NCI-H2171 treated with DMSO at 0.1 percent for 48 hours (cell line): ENCODE data around the gene COL15A1.

Experiments used
- DNase-seq: peaks from one replicate; lab custom pipeline; 2025; lab: John Stamatoyannopoulos, UW

COL15A1 gene

DNA sequence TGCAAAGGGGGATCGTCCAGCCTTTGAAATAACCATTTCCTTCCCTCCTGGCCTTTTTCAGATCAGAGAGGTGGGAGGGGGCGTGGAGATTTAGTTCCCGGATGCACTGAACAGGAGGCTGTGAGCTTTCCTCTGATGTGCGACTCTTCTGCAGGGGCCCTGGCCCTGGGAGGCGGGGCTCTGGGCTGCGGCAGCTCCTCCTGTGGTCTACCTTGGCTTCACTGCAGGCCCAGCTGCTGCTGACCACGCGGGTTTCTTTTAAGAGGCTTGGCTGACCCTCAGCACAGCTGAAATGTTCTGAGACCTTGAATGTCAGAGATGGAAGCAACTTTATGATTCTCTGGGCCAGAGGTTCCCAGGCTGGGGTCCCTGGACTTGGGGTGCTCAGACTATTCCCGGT is 27.0 kb upstream of the COL15A1 start:
- DNase-seq = no peak

DNA sequence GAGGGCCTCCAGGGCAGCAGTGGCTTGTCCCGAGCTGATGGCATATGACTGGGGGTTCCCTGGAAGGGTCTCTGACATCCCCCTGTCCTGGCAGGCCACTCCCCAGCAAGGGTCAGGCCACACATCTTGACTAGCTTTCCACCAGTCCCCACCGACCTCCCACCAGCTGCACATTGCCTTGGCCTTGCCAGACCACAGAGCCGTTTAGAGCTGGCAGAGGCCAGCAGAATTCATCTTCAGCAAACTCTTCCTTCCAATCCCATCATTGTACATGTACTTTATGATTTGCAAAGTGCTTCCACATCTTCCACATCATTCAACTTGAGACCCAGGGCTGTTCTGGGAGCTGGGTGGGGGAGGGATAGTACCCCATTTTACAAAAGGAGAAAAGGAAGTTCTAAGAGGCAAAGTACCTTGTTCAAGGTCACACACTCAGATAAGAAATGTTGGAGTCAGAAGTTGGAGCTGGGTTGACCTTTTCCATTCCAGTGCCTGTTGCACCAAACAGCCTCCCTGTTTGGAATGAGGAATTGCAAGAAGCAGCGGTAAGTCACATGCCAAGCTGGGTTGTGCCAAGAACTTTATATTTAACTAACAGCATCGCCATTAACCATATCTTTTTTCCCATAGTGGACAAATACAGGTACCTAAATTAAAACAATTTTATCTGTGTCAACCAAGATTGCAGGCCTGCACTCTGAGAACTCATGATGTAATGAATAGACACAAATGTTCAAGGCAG is 25.8 kb upstream of the COL15A1 start:
- no peak for DNase-seq

DNA sequence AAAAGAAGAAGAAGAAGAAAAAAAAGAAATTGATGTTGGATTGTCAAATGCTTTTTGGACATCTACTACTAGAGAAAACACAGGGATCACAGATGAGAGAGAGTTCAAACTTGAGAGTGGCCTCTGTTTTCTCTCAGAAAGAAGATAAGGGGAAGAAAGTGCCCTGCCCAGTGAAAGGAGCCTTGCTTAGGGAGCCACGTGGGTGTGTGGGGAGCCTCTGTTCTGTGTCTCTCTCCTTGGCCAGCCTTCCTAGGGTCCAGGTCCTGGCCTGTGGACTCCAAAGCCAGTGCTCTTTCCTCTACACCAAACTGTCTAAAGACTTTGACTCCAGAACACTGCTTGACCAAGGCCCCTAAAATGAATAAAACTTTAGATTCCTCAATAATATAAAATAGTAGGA is 22.0 kb upstream of the COL15A1 start:
- DNase-seq = no peak

GRCh38 chr9:98922721-98923435 is 20.8 kb upstream of the COL15A1 start:
- no peak for DNase-seq

GRCh38 chr9:98923451-98924123 is 20.1 kb upstream of the COL15A1 start:
- DNase-seq = no peak

GRCh38 chr9:98924946-98925820 is 18.5 kb upstream of the COL15A1 start:
- DNase-seq = no peak

GRCh38 chr9:98925956-98926355 is 17.8 kb upstream of the COL15A1 start:
- DNase-seq = no peak

DNA sequence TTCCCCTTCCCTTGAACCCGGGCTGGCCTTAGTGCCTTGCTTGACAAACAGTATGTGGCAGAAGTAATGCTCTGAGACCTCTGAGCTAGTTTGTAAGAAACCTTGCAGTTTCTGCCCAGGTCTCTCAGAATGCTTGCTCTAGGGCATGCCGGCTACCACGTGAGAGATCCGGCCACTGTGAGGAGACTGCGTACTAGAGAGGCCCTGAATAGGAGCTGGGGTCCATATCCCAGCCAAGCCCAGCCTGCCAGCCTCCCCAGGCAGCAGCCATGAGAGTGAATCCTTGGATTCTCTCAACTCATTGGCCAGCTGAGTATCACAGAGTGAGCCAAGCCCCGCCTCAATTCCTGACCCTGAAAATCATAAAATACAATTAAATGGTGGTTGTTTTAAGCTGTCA is 16.0 kb upstream of the COL15A1 start:
- no peak for DNase-seq

- DNase-seq = no peak
Observed at GRCh38 chr9:98929071-98929470, 14.6 kb upstream of the COL15A1 start.

GRCh38 chr9:98929895-98930341 is 13.8 kb upstream of the COL15A1 start:
- no peak for DNase-seq

GRCh38 chr9:98930792-98931191 is 12.9 kb upstream of the COL15A1 start:
- no peak for DNase-seq

GRCh38 chr9:98931600-98932389 is 11.9 kb upstream of the COL15A1 start:
- DNase-seq = no peak

DNA sequence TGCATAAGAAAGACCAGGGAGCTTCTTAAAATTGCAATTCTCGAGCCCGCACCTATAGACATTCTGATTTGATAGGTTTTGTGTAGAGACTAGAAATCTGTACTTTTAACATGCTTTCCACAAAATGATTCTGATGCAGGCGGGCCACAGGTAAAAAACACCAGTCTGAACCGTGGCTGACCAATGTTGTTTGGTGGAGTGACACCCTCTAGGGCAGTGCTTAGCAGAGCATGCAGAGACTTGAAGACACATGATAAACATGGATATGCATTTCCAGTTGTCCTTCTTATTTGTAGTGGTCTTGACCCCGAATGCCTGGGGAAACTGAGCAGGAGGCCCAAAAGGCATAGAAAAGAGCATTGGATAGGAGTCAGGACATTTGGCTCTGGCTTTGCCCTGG is 10.5 kb upstream of the COL15A1 start:
- DNase-seq = no peak

GRCh38 chr9:98933890-98934289 is 9.8 kb upstream of the COL15A1 start:
- no peak for DNase-seq

DNA sequence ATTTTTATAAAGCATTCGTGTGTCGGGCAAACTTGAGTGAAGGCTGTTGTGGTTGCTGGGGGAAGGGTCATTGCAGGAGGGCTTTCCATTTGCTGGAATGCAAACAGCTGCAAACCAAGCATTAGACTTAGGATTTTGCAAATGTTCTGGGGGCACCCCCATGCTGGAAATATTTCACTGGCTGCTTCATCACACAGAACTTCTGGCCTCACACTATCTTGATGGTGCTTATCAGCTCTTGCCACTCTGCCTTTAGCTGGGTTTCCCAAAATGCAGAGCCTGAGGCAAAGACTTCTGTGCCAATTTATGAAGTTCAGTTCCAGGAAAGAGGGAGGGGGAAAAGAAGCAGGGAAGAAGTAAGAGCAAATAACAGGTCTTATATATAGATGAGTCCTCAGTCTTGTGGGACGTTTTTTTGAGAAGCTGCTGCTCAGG is 8.6 kb upstream of the COL15A1 start:
- no peak for DNase-seq

DNA sequence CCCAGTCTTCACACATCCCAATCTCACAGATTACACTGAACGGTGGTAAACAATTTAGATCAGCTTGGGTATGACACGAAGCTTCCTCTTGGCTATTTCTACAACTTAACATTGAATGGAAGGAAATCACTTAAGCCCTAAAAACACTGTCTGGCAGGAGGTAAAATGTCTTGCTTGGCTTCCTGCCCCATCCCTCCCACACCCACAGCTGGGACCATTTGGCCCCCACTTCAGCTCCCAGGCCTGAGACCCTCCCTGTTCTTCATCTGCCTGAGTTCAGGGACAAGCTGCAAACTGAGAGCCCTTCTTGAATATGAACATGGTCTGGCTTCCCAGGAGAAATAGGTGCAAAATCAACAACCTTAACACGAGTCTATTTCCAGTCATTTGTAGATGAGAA is 3.4 kb upstream of the COL15A1 start:
- DNase-seq = no peak

DNA sequence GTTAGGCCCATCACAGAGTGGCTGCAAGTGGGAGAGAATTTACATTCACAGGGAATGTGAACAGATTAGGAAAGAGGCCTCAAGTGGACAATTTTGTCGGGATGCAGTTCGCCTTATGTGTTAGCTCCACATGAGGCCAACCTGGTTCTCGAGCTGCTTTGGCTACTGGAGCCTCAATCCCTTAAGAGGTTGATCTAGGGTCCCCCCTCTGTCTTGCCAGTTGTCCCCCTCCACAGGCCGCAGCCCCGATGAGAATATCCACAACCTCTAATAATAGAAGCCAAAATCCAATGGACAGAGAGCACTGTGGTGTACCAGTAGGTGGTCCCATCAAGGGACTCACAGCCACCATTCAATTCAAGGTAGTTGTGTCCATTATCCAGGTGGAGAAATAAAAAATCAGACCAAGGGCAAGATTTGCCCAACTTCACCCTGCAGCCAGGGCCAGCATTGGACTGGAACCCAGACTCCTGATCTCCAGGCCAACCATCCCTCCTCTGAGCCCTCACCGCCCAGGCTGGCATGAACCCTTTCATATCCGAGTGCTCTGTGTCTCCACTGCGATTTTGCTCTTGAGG is 1.7 kb upstream of the COL15A1 start:
- DNase-seq = no peak

DNA sequence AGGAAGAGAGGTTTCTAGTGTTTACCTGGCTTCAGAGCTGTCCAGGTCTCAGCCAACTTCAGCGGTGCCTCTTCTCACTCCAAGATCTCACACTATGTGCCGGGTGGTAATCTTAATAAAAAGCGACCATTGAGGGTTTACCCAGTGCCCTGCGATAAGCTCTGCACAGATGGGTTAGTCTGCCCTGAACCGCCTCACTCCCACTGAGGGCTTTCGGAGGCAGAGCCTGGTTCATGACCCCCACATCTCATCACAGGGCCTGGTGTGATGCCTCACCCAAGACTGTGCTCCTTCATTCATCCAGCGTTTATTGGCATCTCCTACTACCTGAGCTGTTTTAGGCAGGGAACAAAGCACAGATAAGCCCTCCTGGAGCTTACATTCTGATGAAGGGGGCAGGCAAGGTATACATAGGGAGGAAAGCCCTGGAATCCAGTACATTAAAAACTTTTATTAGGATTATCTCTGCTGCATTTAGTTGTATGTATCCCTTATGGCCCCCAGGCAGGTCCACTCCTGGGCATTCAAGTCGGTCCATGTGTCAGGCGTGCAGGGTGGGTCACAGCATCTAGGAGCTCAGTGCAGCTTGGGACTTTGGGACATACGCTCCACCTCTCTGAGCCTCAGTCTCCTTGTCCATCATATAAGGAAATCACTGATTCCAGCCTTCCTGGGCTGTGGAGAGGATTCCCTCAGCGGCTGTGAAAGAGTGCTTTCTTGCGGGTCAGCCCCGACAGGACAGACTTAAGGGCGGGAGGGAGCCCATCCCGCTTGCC is 613 bp upstream of the COL15A1 start:
- no peak for DNase-seq

DNA sequence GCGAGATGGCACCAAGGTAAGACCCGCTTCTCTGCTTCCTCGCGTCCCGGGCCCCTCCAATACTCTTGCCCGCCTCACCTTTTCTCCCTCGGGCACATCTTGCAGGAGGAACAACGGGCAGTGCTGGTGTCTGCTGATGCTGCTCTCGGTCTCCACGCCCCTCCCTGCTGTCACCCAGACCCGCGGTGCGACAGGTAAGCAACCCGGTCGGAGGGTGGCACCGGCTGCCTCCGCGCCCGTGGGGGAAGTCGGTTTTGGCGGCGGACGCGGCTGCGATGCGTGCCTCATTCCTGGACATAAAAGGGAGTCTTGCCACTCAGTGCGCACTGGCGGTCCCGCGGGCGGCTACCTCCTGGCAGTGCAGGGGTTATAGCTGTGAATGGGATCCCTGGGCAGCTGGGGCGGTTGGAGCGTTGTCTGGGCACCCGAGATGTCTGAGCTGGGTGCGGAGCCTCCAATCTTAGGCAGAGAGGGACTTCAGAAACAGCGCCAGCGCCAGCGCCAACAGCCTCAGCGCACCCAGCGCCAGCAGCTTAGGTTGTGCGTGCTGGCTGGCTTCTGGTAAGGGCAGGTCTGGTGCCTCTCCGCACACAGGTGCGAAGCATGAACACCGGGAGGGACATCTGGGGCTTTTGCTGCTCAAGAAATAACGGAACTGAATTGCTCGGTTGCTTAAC is 488 bp downstream of the COL15A1 start:
- DNase-seq = peak; percentile 64

DNA sequence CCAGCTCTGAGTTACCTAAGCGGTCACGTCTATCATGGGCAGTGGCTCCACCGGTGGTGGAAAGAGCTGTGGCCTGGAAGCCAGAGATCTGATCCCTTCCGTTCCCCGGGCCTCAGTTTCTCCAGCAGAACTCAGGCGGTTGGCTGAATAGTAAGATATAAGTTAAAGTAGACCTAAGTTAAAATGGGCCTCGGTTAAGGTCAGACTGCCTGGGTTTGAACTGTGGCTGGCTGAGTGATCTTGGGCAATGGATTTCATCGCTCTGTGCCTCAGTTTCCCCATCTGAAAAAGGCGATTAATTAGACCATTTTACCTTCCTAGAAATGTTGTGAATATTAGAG is 997 bp downstream of the COL15A1 start:
- DNase-seq = no peak
